Esophagus squamous epithelium (tissue), 4 donors: ENCODE results near the gene SH2D2A.

ENCODE experiments used
- CTCF ChIP-seq, 6 experiments: fragments of 450-650 bp in 4 of 6; fragments of 200-600 bp in 2 of 6; sonication (generic) in 2 of 6; IDR thresholded peaks; one replicate each; pipeline ENCODE4 v1.5.1; 2016 to 2019; ENCODE audit warnings: antibody characterized with exemption in 6 of 6, mild to moderate bottlenecking in 4 of 6, moderate library complexity in 4 of 6
- POLR2A ChIP-seq, 4 donors: fragments of 450-650 bp; IDR thresholded peaks; one replicate each; pipeline ENCODE4 v1.6.1; 2017; ENCODE audit warnings: antibody characterized with exemption in 4 of 4, mild to moderate bottlenecking in 4 of 4, moderate library complexity in 3 of 4

GRCh38 chr1:156815961-156816422 lies 656 bp downstream of the SH2D2A start:
- TF ChIP-seq POLR2A (IDR thresholded peaks at IDR 0.05) (no peak), CTCF (IDR thresholded peaks at IDR 0.05) (no peak)
